ENCODE results near the gene TRMT5. TPM values are rescaled to one million over a fixed set of nuclear protein-coding genes. Genes with fewer than 3 reads are reported as not detected.

TRMT5 gene
- total and polyA plus RNA-seq, 12 donors = 3.8 to 16.8 (median 11.5) TPM

- no peak overlapping the region for H3K4me3 ChIP-seq
- no peak for DNase-seq
- no peak overlapping the region for H3K27ac ChIP-seq
- 79 to 90% (median 88%) methylated on average over 3 of the region's 3 CpGs for WGBS, 4 donors
- H3K27me3 ChIP-seq = no peaks in the 10 kb centered on the region
- H3K4me1 ChIP-seq (replicated peaks in 1 of 2) = peaks cover 0 to 16% of the 10 kb centered on the region in 2 donors
- TF ChIP-seq, protein P1, sequence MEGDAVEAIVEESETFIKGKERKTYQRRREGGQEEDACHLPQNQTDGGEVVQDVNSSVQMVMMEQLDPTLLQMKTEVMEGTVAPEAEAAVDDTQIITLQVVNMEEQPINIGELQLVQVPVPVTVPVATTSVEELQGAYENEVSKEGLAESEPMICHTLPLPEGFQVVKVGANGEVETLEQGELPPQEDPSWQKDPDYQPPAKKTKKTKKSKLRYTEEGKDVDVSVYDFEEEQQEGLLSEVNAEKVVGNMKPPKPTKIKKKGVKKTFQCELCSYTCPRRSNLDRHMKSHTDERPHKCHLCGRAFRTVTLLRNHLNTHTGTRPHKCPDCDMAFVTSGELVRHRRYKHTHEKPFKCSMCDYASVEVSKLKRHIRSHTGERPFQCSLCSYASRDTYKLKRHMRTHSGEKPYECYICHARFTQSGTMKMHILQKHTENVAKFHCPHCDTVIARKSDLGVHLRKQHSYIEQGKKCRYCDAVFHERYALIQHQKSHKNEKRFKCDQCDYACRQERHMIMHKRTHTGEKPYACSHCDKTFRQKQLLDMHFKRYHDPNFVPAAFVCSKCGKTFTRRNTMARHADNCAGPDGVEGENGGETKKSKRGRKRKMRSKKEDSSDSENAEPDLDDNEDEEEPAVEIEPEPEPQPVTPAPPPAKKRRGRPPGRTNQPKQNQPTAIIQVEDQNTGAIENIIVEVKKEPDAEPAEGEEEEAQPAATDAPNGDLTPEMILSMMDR (IDR thresholded peaks at IDR 0.05) = no peak
- no peak for TF ChIP-seq POLR2A (IDR thresholded peaks at IDR 0.05)
- no peaks in the 10 kb centered on the region for H3K9me3 ChIP-seq (replicated peaks in 1 of 3)
- H3K36me3 ChIP-seq (replicated peaks in 1 of 2) = no peaks in the 10 kb centered on the region
- intact Hi-C loops (cut with DNase I) = no loop called here
Observed at GRCh38 chr14:60946773-60947172, 34.1 kb downstream of the TRMT5 start.

DNA sequence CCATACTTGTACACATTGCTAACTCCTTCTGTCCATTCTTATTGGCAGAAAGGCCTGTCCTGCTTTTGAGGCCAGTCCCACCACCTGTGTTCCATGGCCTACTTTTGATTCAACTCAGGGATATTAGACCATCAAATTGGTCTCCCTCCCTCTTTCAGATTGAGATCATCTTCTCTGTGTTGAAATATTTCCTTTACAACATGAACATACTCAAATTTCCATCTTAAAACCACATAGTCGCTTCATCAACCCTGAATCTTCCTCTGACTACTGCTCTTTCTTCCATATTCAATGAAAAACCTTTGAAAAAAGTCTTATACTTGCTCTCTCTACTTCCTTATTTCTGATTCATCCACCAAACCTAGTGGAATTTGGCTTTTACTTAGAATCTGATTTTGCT is 34.9 kb downstream of the TRMT5 start:
- no peaks in the 10 kb centered on the region for H3K9me3 ChIP-seq (replicated peaks in 1 of 3)
- intact Hi-C loops (cut with DNase I) = no loop called here
- no peaks in the 10 kb centered on the region for H3K36me3 ChIP-seq (replicated peaks in 1 of 2)
- TF ChIP-seq, protein P1 (IDR thresholded peaks at IDR 0.05) = no peak
- TF ChIP-seq POLR2A (IDR thresholded peaks at IDR 0.05) = no peak
- H3K4me3 ChIP-seq = no peak overlapping the region
- 77 to 94% (median 90%) methylated on average over 1 of the region's 1 CpG for WGBS, 4 donors
- H3K4me1 ChIP-seq (replicated peaks in 1 of 2) = peaks cover 0 to 16% of the 10 kb centered on the region in 2 donors
- no peak for DNase-seq
- no peaks in the 10 kb centered on the region for H3K27me3 ChIP-seq
- no peak overlapping the region for H3K27ac ChIP-seq

DNA sequence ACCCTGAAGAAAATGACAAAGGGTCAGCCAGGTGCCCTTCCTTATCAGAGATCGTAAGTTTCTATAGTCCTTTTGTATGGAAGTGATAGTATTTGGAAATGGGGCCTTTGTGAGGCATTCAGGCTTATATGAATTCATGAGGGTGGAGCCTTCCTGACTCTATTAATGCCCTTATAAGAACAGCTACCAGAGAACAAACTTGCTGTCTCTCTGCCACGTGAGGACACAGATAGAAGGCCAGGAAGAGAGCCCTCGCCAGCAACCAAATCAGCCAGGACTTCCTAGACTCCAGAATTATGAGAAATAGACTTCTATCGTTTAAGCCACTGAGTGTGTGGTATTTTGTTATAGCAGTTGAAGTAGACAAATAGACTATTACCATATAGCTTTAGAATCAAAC is 36.7 kb downstream of the TRMT5 start:
- Histone ChIP-seq H3K36me3 (replicated peaks in 1 of 2) (no peaks in the 10 kb centered on the region), H3K27ac (no peak overlapping the region), H3K4me1 (replicated peaks in 1 of 2) (peaks cover 0 to 7% of the 10 kb centered on the region in 2 donors), H3K4me3 (no peak overlapping the region), H3K27me3 (no peaks in the 10 kb centered on the region), H3K9me3 (replicated peaks in 1 of 3) (no peaks in the 10 kb centered on the region)
- 63 to 75% (median 72%) methylated on average over 4 of the region's 4 CpGs for whole genome bisulfite sequencing, 4 donors
- no peak for DNase-seq
- TF ChIP-seq POLR2A (IDR thresholded peaks at IDR 0.05) = no peak
- TF ChIP-seq, protein P1 (IDR thresholded peaks at IDR 0.05) = no peak
- intact Hi-C loops (cut with DNase I) = no loop called here

GRCh38 chr14:60943637-60944032 is 37.2 kb downstream of the TRMT5 start:
- H3K27ac ChIP-seq = no peak overlapping the region
- no peak overlapping the region for H3K4me3 ChIP-seq
- intact Hi-C loops (cut with DNase I) = no loop called here
- peaks cover 0 to 1% of the 10 kb centered on the region in 2 donors for H3K4me1 ChIP-seq (replicated peaks in 1 of 2)
- no peaks in the 10 kb centered on the region for H3K9me3 ChIP-seq (replicated peaks in 1 of 3)
- H3K27me3 ChIP-seq = no peaks in the 10 kb centered on the region
- no peak for DNase-seq
- TF ChIP-seq POLR2A (IDR thresholded peaks at IDR 0.05) = no peak
- TF ChIP-seq, protein P1 (IDR thresholded peaks at IDR 0.05) = no peak
- WGBS, 4 donors = 88 to 98% (median 94%) methylated on average over 1 of the region's 1 CpG
- H3K36me3 ChIP-seq (replicated peaks in 1 of 2) = no peaks in the 10 kb centered on the region

All from adrenal gland (tissue), 12 donors.